Activated CD4-positive, alpha-beta memory T cell treated with anti-CD3 and anti-CD28 coated beads, Interleukin-2, amount 10 ng/mL, durations not matched to agents 7 days and 5 days (primary cell): ENCODE measurements around the gene GLI1. TPM values are rescaled to one million over a fixed set of nuclear protein-coding genes. Genes with fewer than 3 reads are reported as not detected.

Experiments used
- CTCF ChIA-PET: fragments of 350-600 bp; sonication (Branson Sonifier 250); formaldehyde crosslinking; loops from one replicate; lab custom pipeline; 2021; ENCODE audit warnings: antibody characterized with exemption, inconsistent platforms; lab: Charles Lee
- POLR2A ChIA-PET: fragments of 350-600 bp; sonication (Branson Sonifier 250); formaldehyde crosslinking; loops from one replicate; lab custom pipeline; 2021; ENCODE audit warnings: antibody characterized with exemption; lab: Charles Lee
- DNase-seq: peaks from one replicate; pipeline ENCODE4 v3.0.0-alpha.2; 2020
- H3K27ac Mint-ChIP-seq: one replicate; pipeline ENCODE4 v1.8.0; 2021; ENCODE audit warnings: mild to moderate bottlenecking, mixed read lengths
- H3K27me3 Mint-ChIP-seq: one replicate; pipeline ENCODE4 v1.8.0; 2021; ENCODE audit warnings: mixed read lengths
- H3K36me3 Mint-ChIP-seq: one replicate; pipeline ENCODE4 v1.8.0; 2021; ENCODE audit warnings: low read depth, mixed read lengths
- H3K4me1 Mint-ChIP-seq: one replicate; pipeline ENCODE4 v1.8.0; 2021; ENCODE audit warnings: mixed read lengths
- H3K4me3 Mint-ChIP-seq: one replicate; pipeline ENCODE4 v1.8.0; 2021; ENCODE audit warnings: mild to moderate bottlenecking, mixed read lengths
- H3K9me3 Mint-ChIP-seq: one replicate; pipeline ENCODE4 v1.8.0; 2021; ENCODE audit warnings: mixed read lengths
- total RNA-seq, 2 experiments: library from RNA; stranded (reverse); gene quantifications; one replicate each; pipeline ENCODE4 v1.2.3, GENCODE V29; 2021

The GLI1 gene
- total RNA-seq, 2 experiments from 2014 or later, result 0.30 to 0.48 TPM

GRCh38 chr12:57473886-57474285 lies 14.3 kb downstream of the GLI1 start:
- POLR2A ChIA-PET, result interaction anchor here (1.3 to 7.9 kb wide), 4 partner anchors 8 to 46 kb away, joined by 3 to 72 read pairs (median 6); partner anchors contain the start of genes DDIT3 and GLI1
- no peak for DNase-seq
- Mint-ChIP-seq H3K27ac (no peak overlapping the region), H3K4me3 (peak overlapping the region; percentile 58), H3K9me3 (no peaks in the 10 kb centered on the region), H3K36me3 (peaks cover 74% of the 10 kb centered on the region), H3K4me1 (peaks cover 37% of the 10 kb centered on the region), H3K27me3 (no peaks in the 10 kb centered on the region)
- CTCF ChIA-PET, result interaction anchor here (0.7 to 15.2 kb wide), 4 partner anchors 12 to 245 kb away, joined by 3 to 204 read pairs (median 4); partner anchors contain the start of genes GLI1 and SHMT2

GRCh38 chr12:57474430-57474829 lies 14.8 kb downstream of the GLI1 start:
- Mint-ChIP-seq H3K36me3 (peaks cover 71% of the 10 kb centered on the region), H3K4me3 (peak overlapping the region; percentile 58), H3K9me3 (no peaks in the 10 kb centered on the region), H3K27ac (no peak overlapping the region), H3K27me3 (no peaks in the 10 kb centered on the region), H3K4me1 (peaks cover 42% of the 10 kb centered on the region)
- ChIA-PET POLR2A (interaction anchor here (0.9 to 7.9 kb wide), 6 partner anchors 9 to 72 kb away, joined by 3 to 72 read pairs (median 6); partner anchors contain the start of genes DCTN2, DDIT3 and GLI1), CTCF (interaction anchor here (1.0 to 15.2 kb wide), 3 partner anchors 12 to 245 kb away, joined by 3 to 204 read pairs (median 3); partner anchors contain the start of genes GLI1 and SHMT2)
- DNase-seq, result no peak

- no peak for DNase-seq
- no peaks in the 10 kb centered on the region for H3K27me3 Mint-ChIP-seq
- no peak overlapping the region for H3K27ac Mint-ChIP-seq
- ChIA-PET CTCF (interaction anchor here (1.0 to 15.2 kb wide), 3 partner anchors 13 to 246 kb away, joined by 3 to 204 read pairs (median 3); partner anchors contain the start of genes GLI1 and SHMT2), POLR2A (interaction anchor here (0.9 to 7.9 kb wide), 6 partner anchors 9 to 72 kb away, joined by 3 to 72 read pairs (median 6); partner anchors contain the start of genes DCTN2, DDIT3 and GLI1)
- peak overlapping the region; percentile 58 for H3K4me3 Mint-ChIP-seq
- peaks cover 71% of the 10 kb centered on the region for H3K36me3 Mint-ChIP-seq
- H3K4me1 Mint-ChIP-seq, result peaks cover 44% of the 10 kb centered on the region
- H3K9me3 Mint-ChIP-seq, result no peaks in the 10 kb centered on the region
Measured at GRCh38 chr12:57474862-57475261, 15.3 kb downstream of the GLI1 start.

- peak overlapping the region; percentile 100 for H3K27ac Mint-ChIP-seq
- H3K4me1 Mint-ChIP-seq, result peaks cover 50% of the 10 kb centered on the region
- H3K36me3 Mint-ChIP-seq, result peaks cover 71% of the 10 kb centered on the region
- ChIA-PET POLR2A (interaction anchor here (0.9 to 7.9 kb wide), 9 partner anchors 10 to 71 kb away, joined by 3 to 72 read pairs (median 7); partner anchors contain the start of genes DCTN2, DDIT3 and GLI1), CTCF (interaction anchor here (1.0 to 15.2 kb wide), 7 partner anchors 13 to 190 kb away, joined by 3 to 204 read pairs (median 7); partner anchors contain the start of genes GLI1 and MARS1)
- no peaks in the 10 kb centered on the region for H3K27me3 Mint-ChIP-seq
- no peak for DNase-seq
- H3K4me3 Mint-ChIP-seq, result peak overlapping the region; percentile 89
- no peaks in the 10 kb centered on the region for H3K9me3 Mint-ChIP-seq
Measured at GRCh38 chr12:57475271-57476161, 15.9 kb downstream of the GLI1 start.

- Mint-ChIP-seq H3K9me3 (no peaks in the 10 kb centered on the region), H3K27ac (peak overlapping the region; percentile 100), H3K4me1 (peaks cover 57% of the 10 kb centered on the region), H3K36me3 (peaks cover 71% of the 10 kb centered on the region), H3K27me3 (no peaks in the 10 kb centered on the region), H3K4me3 (peak overlapping the region; percentile 89)
- CTCF ChIA-PET, result interaction anchor here (0.6 to 15.2 kb wide), 15 partner anchors 8 to 262 kb away, joined by 3 to 204 read pairs (median 5); partner anchors contain the start of genes GLI1, INHBE and MARS1
- DNase-seq, result peak; percentile 86
- POLR2A ChIA-PET, result interaction anchor here (0.9 to 7.9 kb wide), 11 partner anchors 10 to 420 kb away, joined by 3 to 72 read pairs (median 5); partner anchors contain the start of genes DDIT3, GLI1 and MARS1
Measured at GRCh38 chr12:57476162-57476992, 16.8 kb downstream of the GLI1 start.

GRCh38 chr12:57476993-57477709 lies 17.6 kb downstream of the GLI1 start:
- peaks cover 62% of the 10 kb centered on the region for H3K4me1 Mint-ChIP-seq
- H3K4me3 Mint-ChIP-seq, result peak overlapping the region; percentile 89
- ChIA-PET CTCF (interaction anchor here (0.7 to 15.2 kb wide), 15 partner anchors 9 to 263 kb away, joined by 3 to 204 read pairs (median 5); partner anchors contain the start of genes GLI1, INHBE and MARS1), POLR2A (interaction anchor here (0.6 to 7.9 kb wide), 14 partner anchors 11 to 421 kb away, joined by 3 to 72 read pairs (median 4); partner anchors contain the start of genes DDIT3, GLI1, MARS1 and NEMP1)
- no peaks in the 10 kb centered on the region for H3K27me3 Mint-ChIP-seq
- no peak for DNase-seq
- H3K36me3 Mint-ChIP-seq, result peaks cover 69% of the 10 kb centered on the region
- peak overlapping the region; percentile 100 for H3K27ac Mint-ChIP-seq
- no peaks in the 10 kb centered on the region for H3K9me3 Mint-ChIP-seq

- ChIA-PET POLR2A (interaction anchor here (0.6 to 7.9 kb wide), 15 partner anchors 11 to 399 kb away, joined by 3 to 72 read pairs (median 5); partner anchors contain the start of genes DDIT3, GLI1, MARS1 and NEMP1), CTCF (interaction anchor here (0.8 to 15.2 kb wide), 7 partner anchors 10 to 48 kb away, joined by 4 to 204 read pairs (median 7); partner anchors contain the start of genes GLI1 and MARS1)
- DNase-seq, result peak; percentile 62
- H3K27me3 Mint-ChIP-seq, result no peaks in the 10 kb centered on the region
- H3K27ac Mint-ChIP-seq, result peak overlapping the region; percentile 100
- H3K4me3 Mint-ChIP-seq, result peak overlapping the region; percentile 89
- no peaks in the 10 kb centered on the region for H3K9me3 Mint-ChIP-seq
- H3K4me1 Mint-ChIP-seq, result peaks cover 59% of the 10 kb centered on the region
- H3K36me3 Mint-ChIP-seq, result peaks cover 61% of the 10 kb centered on the region
Measured at GRCh38 chr12:57477710-57478681, 18.4 kb downstream of the GLI1 start.

- ChIA-PET CTCF (interaction anchor here (1.0 to 15.2 kb wide), 2 partner anchors 17 to 26 kb away, joined by 4 to 204 read pairs; partner anchors contain the start of gene GLI1), POLR2A (interaction anchor here (0.9 to 7.9 kb wide), 8 partner anchors 10 to 304 kb away, joined by 3 to 72 read pairs (median 9); partner anchors contain the start of genes DCTN2, DDIT3, GLI1 and MARS1)
- H3K36me3 Mint-ChIP-seq, result peaks cover 54% of the 10 kb centered on the region
- no peak for DNase-seq
- peak overlapping the region; percentile 100 for H3K27ac Mint-ChIP-seq
- H3K4me3 Mint-ChIP-seq, result peak overlapping the region; percentile 89
- peaks cover 58% of the 10 kb centered on the region for H3K4me1 Mint-ChIP-seq
- no peaks in the 10 kb centered on the region for H3K9me3 Mint-ChIP-seq
- H3K27me3 Mint-ChIP-seq, result no peaks in the 10 kb centered on the region
Measured at GRCh38 chr12:57479043-57479375, 19.4 kb downstream of the GLI1 start.

- Mint-ChIP-seq H3K27me3 (no peaks in the 10 kb centered on the region), H3K27ac (peak within 1 kb of the TSS; percentile 100), H3K4me3 (peak within 1 kb of the TSS; percentile 89), H3K9me3 (no peaks in the 10 kb centered on the region), H3K36me3 (peaks cover 48% of the 10 kb centered on the region), H3K4me1 (peaks cover 53% of the 10 kb centered on the region)
- CTCF ChIA-PET, result interaction anchor here (0.8 to 15.2 kb wide), 5 partner anchors 18 to 105 kb away, joined by 3 to 204 read pairs (median 3); partner anchors contain the start of genes GLI1 and INHBC
- POLR2A ChIA-PET, result interaction anchor here (0.6 to 7.9 kb wide), 17 partner anchors 9 to 833 kb away, joined by 3 to 72 read pairs (median 4); partner anchors contain the start of genes DCTN2, DDIT3, GLI1 and MARS1
- peak; percentile 73 for DNase-seq
Measured at GRCh38 chr12:57479376-57480115, 20.0 kb downstream of the GLI1 start, which contains the start of gene ARHGAP9. ARHGAP9 (minus strand) TSS chr12:57479866; CDS start chr12:57479406, 460 bp downstream.
